Cardiac septum (tissue), 1 donor: ENCODE results near the gene CPB2. TPM values are rescaled to one million over a fixed set of nuclear protein-coding genes. Genes with fewer than 3 reads are reported as not detected.

Source experiments
- DNase-seq: peaks from one replicate; pipeline ENCODE4 v3.0.0-alpha.2; 2020; ENCODE audit warnings: low spot score
- intact Hi-C: fragments of 100-400 bp; cut with DNase I; formaldehyde crosslinking; loops from one replicate; pipeline ENCODE4 v1.14.0; 2022
- total RNA-seq: library from RNA; stranded (reverse); fragmentation: NEBNext Ultra II Directional; extraction: Animal tissue kit (Norgen Biotek cat#: 25700); gene quantifications from one replicate; pipeline ENCODE4 v1.2.1, GENCODE V29; 2021
- donor health status: DM: no; HTN: no; CAD: no.

The CPB2 gene
- total RNA-seq, 1 donor from 2014 or later = not detected

- DNase-seq = no peak
- intact Hi-C loops = no loop called here
Measured at GRCh38 chr13:46102255-46102605, 2.6 kb downstream of the CPB2 start.

- intact Hi-C loops = no loop called here
- DNase-seq = no peak
Measured at GRCh38 chr13:46101484-46102254, 3.2 kb downstream of the CPB2 start.

GRCh38 chr13:46101002-46101401 is 3.8 kb downstream of the CPB2 start:
- DNase-seq = no peak

GRCh38 chr13:46100191-46100815 is 4.5 kb downstream of the CPB2 start:
- no peak for DNase-seq
- intact Hi-C loops = no loop called here

More at GRCh38 chr13:46101002-46101401, 3.8 kb downstream of the CPB2 start:
- intact Hi-C loops = no loop called here

GRCh38 chr13:46097663-46098062 is 7.2 kb downstream of the CPB2 start:
- intact Hi-C loops = no loop called here
- no peak for DNase-seq

GRCh38 chr13:46097015-46097414 is 7.8 kb downstream of the CPB2 start:
- intact Hi-C loops = no loop called here
- no peak for DNase-seq

- no peak for DNase-seq
- intact Hi-C loops = no loop called here
Measured at GRCh38 chr13:46094478-46094877, 10.4 kb downstream of the CPB2 start.

GRCh38 chr13:46088821-46089562 is 15.8 kb downstream of the CPB2 start:
- intact Hi-C loops = no loop called here
- DNase-seq = no peak

- DNase-seq = no peak
- intact Hi-C loops = no loop called here
Measured at GRCh38 chr13:46087481-46087880, 17.4 kb downstream of the CPB2 start.

GRCh38 chr13:46086985-46087384 is 17.8 kb downstream of the CPB2 start:
- intact Hi-C loops = no loop called here
- no peak for DNase-seq

- intact Hi-C loops = no loop called here
- DNase-seq = no peak
Measured at GRCh38 chr13:46086421-46086922, 18.4 kb downstream of the CPB2 start.

- no peak for DNase-seq
Measured at GRCh38 chr13:46085737-46086136, 19.1 kb downstream of the CPB2 start.

GRCh38 chr13:46082324-46082723 is 22.5 kb downstream of the CPB2 start:
- intact Hi-C loops = no loop called here

More at GRCh38 chr13:46085737-46086136, 19.1 kb downstream of the CPB2 start:
- intact Hi-C loops = no loop called here

GRCh38 chr13:46079770-46080169 is 25.1 kb downstream of the CPB2 start:
- intact Hi-C loops = no loop called here
- no peak for DNase-seq

More at GRCh38 chr13:46082324-46082723, 22.5 kb downstream of the CPB2 start:
- no peak for DNase-seq

- DNase-seq = no peak
- intact Hi-C loops = no loop called here
Measured at GRCh38 chr13:46077265-46077664, 27.6 kb downstream of the CPB2 start.

- no peak for DNase-seq
- intact Hi-C loops = no loop called here
Measured at GRCh38 chr13:46076827-46077226, 28.0 kb downstream of the CPB2 start.

- no peak for DNase-seq
- intact Hi-C loops = no loop called here
Measured at GRCh38 chr13:46075811-46076210, 29.0 kb downstream of the CPB2 start.

- DNase-seq = no peak
- intact Hi-C loops = no loop called here
Measured at GRCh38 chr13:46071590-46072249, 33.1 kb downstream of the CPB2 start.

- intact Hi-C loops = no loop called here
- DNase-seq = no peak
Measured at GRCh38 chr13:46063292-46063691, 41.5 kb downstream of the CPB2 start.

- DNase-seq = no peak
- intact Hi-C loops = no loop called here
Measured at GRCh38 chr13:46062185-46062584, 42.6 kb downstream of the CPB2 start.
